ENCODE results near the gene EOLA1.
"Not testable (repeated sequence)": the region's sequence is repeated elsewhere in the genome, so short reads cannot be mapped to it uniquely, and the experiment has no call there.

Gene EOLA1

GRCh38 chrX:149546962-149547361 lies 6.2 kb downstream of the EOLA1 start:
- not testable (repeated sequence) for DNase-seq

- not testable (repeated sequence) for DNase-seq
Observed at GRCh38 chrX:149547782-149548181, 7.0 kb downstream of the EOLA1 start.

GRCh38 chrX:149549701-149550100 lies 8.9 kb downstream of the EOLA1 start, which contains the start of gene HSFX3:
Gene HSFX3, minus strand, starts transcription at chrX:149549924. Its CDS starts 72 bp downstream, at chrX:149549852.
- not testable (repeated sequence) for DNase-seq

GRCh38 chrX:149550454-149550853 lies 9.6 kb downstream of the EOLA1 start:
- not testable (repeated sequence) for DNase-seq

- not testable (repeated sequence) for DNase-seq
Observed at GRCh38 chrX:149551245-149551938, 10.6 kb downstream of the EOLA1 start.

GRCh38 chrX:149551939-149552248 lies 11.1 kb downstream of the EOLA1 start:
- DNase-seq = not testable (repeated sequence)

- not testable (repeated sequence) for DNase-seq
Observed at GRCh38 chrX:149555251-149555650, 14.4 kb downstream of the EOLA1 start.

GRCh38 chrX:149563359-149563758 lies 22.5 kb downstream of the EOLA1 start:
- no peak for DNase-seq

GRCh38 chrX:149567621-149568417 lies 27.0 kb downstream of the EOLA1 start:
- DNase-seq = no peak

GRCh38 chrX:149568701-149569296 lies 28.0 kb downstream of the EOLA1 start:
- DNase-seq = no peak

GRCh38 chrX:149569770-149570169 lies 29.0 kb downstream of the EOLA1 start:
- DNase-seq = no peak

GRCh38 chrX:149570668-149571067 lies 29.9 kb downstream of the EOLA1 start:
- no peak for DNase-seq

- no peak for DNase-seq
Observed at GRCh38 chrX:149571770-149572169, 31.0 kb downstream of the EOLA1 start.

- DNase-seq = no peak
Observed at GRCh38 chrX:149572743-149573142, 31.9 kb downstream of the EOLA1 start.

GRCh38 chrX:149573456-149573855 lies 32.6 kb downstream of the EOLA1 start:
- DNase-seq = not testable (repeated sequence)

- not testable (repeated sequence) for DNase-seq
Observed at GRCh38 chrX:149585631-149586030, 44.8 kb downstream of the EOLA1 start.

- DNase-seq = not testable (repeated sequence)
Observed at GRCh38 chrX:149587359-149587758, 46.5 kb downstream of the EOLA1 start, which contains the start of gene MAGEA9B. Gene MAGEA9B, minus strand, starts transcription at chrX:149587459. Its CDS starts 4,280 bp downstream, at chrX:149583179.

- not testable (repeated sequence) for DNase-seq
Observed at GRCh38 chrX:149590993-149591392, 50.2 kb downstream of the EOLA1 start.

- not testable (repeated sequence) for DNase-seq
Observed at GRCh38 chrX:149595214-149595613, 54.4 kb downstream of the EOLA1 start, which contains the start of gene HSFX2. Gene HSFX2, minus strand, starts transcription at chrX:149595314. Its CDS starts 614 bp downstream, at chrX:149594700.

GRCh38 chrX:149595943-149596342 lies 55.1 kb downstream of the EOLA1 start:
- not testable (repeated sequence) for DNase-seq
